Limb (tissue), 2 donors: ENCODE results near the gene PRMT7.

Experiments used
- DNase-seq, 2 donors: peaks; one replicate each; pipeline ENCODE4 v3.0.0-alpha.2; 2016; ENCODE audit errors: extremely low spot score in 2 of 2

PRMT7 gene

GRCh38 chr16:68346892-68347480, 36.2 kb downstream of the PRMT7 start:
- no peak for DNase-seq

- DNase-seq, result no peak
Measured at GRCh38 chr16:68347605-68348004, 36.8 kb downstream of the PRMT7 start.

GRCh38 chr16:68348639-68349445, 38.0 kb downstream of the PRMT7 start:
- DNase-seq, result no peak

GRCh38 chr16:68349838-68350410, 39.1 kb downstream of the PRMT7 start:
- DNase-seq, result no peak

GRCh38 chr16:68350813-68351350, 40.1 kb downstream of the PRMT7 start:
- no peak for DNase-seq

- DNase-seq, result no peak
Measured at GRCh38 chr16:68351463-68351862, 40.6 kb downstream of the PRMT7 start.

GRCh38 chr16:68351991-68352431, 41.2 kb downstream of the PRMT7 start:
- no peak for DNase-seq

- no peak for DNase-seq
Measured at GRCh38 chr16:68353366-68353765, 42.5 kb downstream of the PRMT7 start.

- no peak for DNase-seq
Measured at GRCh38 chr16:68354816-68355215, 44.0 kb downstream of the PRMT7 start.

GRCh38 chr16:68355447-68356248, 44.8 kb downstream of the PRMT7 start:
- no peak for DNase-seq

- DNase-seq, result no peak
Measured at GRCh38 chr16:68356249-68356918, 45.6 kb downstream of the PRMT7 start.

- no peak for DNase-seq
Measured at GRCh38 chr16:68356919-68357286, 46.1 kb downstream of the PRMT7 start.

- DNase-seq, result no peak
Measured at GRCh38 chr16:68357521-68357922, 46.7 kb downstream of the PRMT7 start.

GRCh38 chr16:68357923-68358322, 47.1 kb downstream of the PRMT7 start:
- DNase-seq, result no peak

- no peak for DNase-seq
Measured at GRCh38 chr16:68358951-68359350, 48.1 kb downstream of the PRMT7 start.

- no peak for DNase-seq
Measured at GRCh38 chr16:68359398-68360191, 48.8 kb downstream of the PRMT7 start.

- DNase-seq, result no peak
Measured at GRCh38 chr16:68360547-68360946, 49.7 kb downstream of the PRMT7 start.

- no peak for DNase-seq
Measured at GRCh38 chr16:68360956-68361355, 50.1 kb downstream of the PRMT7 start.

- DNase-seq, result no peak
Measured at GRCh38 chr16:68361485-68361884, 50.7 kb downstream of the PRMT7 start.

- no peak for DNase-seq
Measured at GRCh38 chr16:68362262-68362913, 51.6 kb downstream of the PRMT7 start.
